HepG2 (cell line): ENCODE data around the gene AP3D1. TPM values are rescaled to one million over a fixed set of nuclear protein-coding genes. Genes with fewer than 3 reads are reported as not detected.

Source experiments
- CEBPG ChIP-seq: IDR thresholded peaks from 2 replicates; pipeline ENCODE4 v1.6.1; 2016
- HDAC2 ChIP-seq: sonication (generic); formaldehyde crosslinking; IDR thresholded peaks from 2 replicates; pipeline ENCODE4 v1.4.0; 2020; ENCODE audit warnings: missing genetic modification reagents
- HOXD1 ChIP-seq: sonication (generic); formaldehyde crosslinking; IDR thresholded peaks from 2 replicates; pipeline ENCODE4 v1.5.0; 2020; ENCODE audit warnings: missing genetic modification reagents
- KDM2A ChIP-seq: sonication (generic); formaldehyde crosslinking; IDR thresholded peaks from 2 replicates; pipeline ENCODE4 v1.4.0; 2020; ENCODE audit warnings: low read depth, missing genetic modification reagents, borderline replicate concordance
- THYN1 ChIP-seq: sonication (generic); formaldehyde crosslinking; IDR thresholded peaks from 2 replicates; pipeline ENCODE4 v1.8.1; 2023; ENCODE audit warnings: low read depth, mild to moderate bottlenecking, moderate library complexity, missing genetic modification reagents, borderline replicate concordance
- UBTF ChIP-seq: sonication (generic); formaldehyde crosslinking; IDR thresholded peaks from 2 replicates; pipeline ENCODE4 v1.4.0; 2020; ENCODE audit warnings: mild to moderate bottlenecking, missing genetic modification reagents
- ZNF180 ChIP-seq: sonication (generic); formaldehyde crosslinking; IDR thresholded peaks from 2 replicates; pipeline ENCODE4 v1.4.0; 2020; ENCODE audit warnings: low read depth, missing genetic modification reagents, borderline replicate concordance
- ZNF280D ChIP-seq: sonication (generic); formaldehyde crosslinking; IDR thresholded peaks from 2 replicates; pipeline ENCODE4 v1.5.1; 2020; ENCODE audit warnings: mild to moderate bottlenecking, missing genetic modification reagents
- ZNF44 ChIP-seq: sonication (generic); formaldehyde crosslinking; IDR thresholded peaks from 2 replicates; pipeline ENCODE4 v1.5.1; 2020; ENCODE audit warnings: mild to moderate bottlenecking, missing genetic modification reagents
- ZNF556 ChIP-seq: sonication (generic); formaldehyde crosslinking; IDR thresholded peaks from 2 replicates; pipeline ENCODE4 v1.4.0; 2020; ENCODE audit warnings: mild to moderate bottlenecking, missing genetic modification reagents, borderline replicate concordance
- ZNF614 ChIP-seq: IDR thresholded peaks from 2 replicates; pipeline ENCODE4 v1.6.1; 2018; ENCODE audit warnings: missing biosample characterization, missing genetic modification reagents, inconsistent platforms, borderline replicate concordance
- ZNF75D ChIP-seq: sonication (generic); formaldehyde crosslinking; IDR thresholded peaks from 2 replicates; pipeline ENCODE4 v1.8.1; 2023; ENCODE audit warnings: missing genetic modification reagents, mild to moderate bottlenecking, borderline replicate concordance
- ZSCAN9 ChIP-seq: IDR thresholded peaks from 2 replicates; pipeline ENCODE4 v1.6.1; 2016; ENCODE audit warnings: borderline replicate concordance
- polyA plus RNA-seq, 8 experiments: library from polyadenylated mRNA; depleted of rRNA in 3 of 8; stranded (reverse) in 7 of 8; unstranded in 1 of 8; fragments of >200 nt; fragmentation: Illumina TruSeq in 4 of 8; extraction: Trizol in 4 of 8; gene quantifications; 2 replicates each; pipeline versions ENCODE4 v1.2.1 to v1.2.3, GENCODE V29; 2011 to 2016; ENCODE audit warnings: low read depth in 4 of 8, missing spikeins in 1 of 8, mixed read lengths in 1 of 8; ENCODE audit not compliant: insufficient read depth in 1 of 8
- total RNA-seq, 5 experiments: library from RNA; depleted of rRNA; stranded (reverse); fragments of >200 nt; fragmentation: Illumina TruSeq; extraction: Trizol; gene quantifications; 2 replicates each; pipeline ENCODE4 v1.2.3, GENCODE V29; 2016; ENCODE audit warnings: low read depth in 1 of 5
- TF ChIP-seq, protein P1 (sequence below): IDR thresholded peaks from 2 replicates; pipeline ENCODE4 v1.4.0; 2020; ENCODE audit warnings: mild to moderate bottlenecking, missing genetic modification reagents
- TF ChIP-seq, protein P2 (sequence below), 2 experiments: fragments of 450-650 bp in 1 of 2; sonication (generic) in 1 of 2; formaldehyde crosslinking; IDR thresholded peaks; 2 replicates each; pipeline versions ENCODE4 v1.5.0 to v1.8.0; 2020 to 2022; ENCODE audit warnings: mild to moderate bottlenecking in 1 of 2, missing genetic modification reagents in 1 of 2
- TF ChIP-seq, protein P3 (sequence below): sonication (generic); formaldehyde crosslinking; IDR thresholded peaks from 2 replicates; pipeline ENCODE4 v1.4.0; 2020; ENCODE audit warnings: mild to moderate bottlenecking, missing genetic modification reagents

AP3D1 gene
- total and polyA plus RNA-seq, 2 of the 13 experiments (the other 11 are each of a cell fraction or from before 2014, with no cell fraction given) = 68.0 to 82.6 TPM

- TF ChIP-seq, protein P1, sequence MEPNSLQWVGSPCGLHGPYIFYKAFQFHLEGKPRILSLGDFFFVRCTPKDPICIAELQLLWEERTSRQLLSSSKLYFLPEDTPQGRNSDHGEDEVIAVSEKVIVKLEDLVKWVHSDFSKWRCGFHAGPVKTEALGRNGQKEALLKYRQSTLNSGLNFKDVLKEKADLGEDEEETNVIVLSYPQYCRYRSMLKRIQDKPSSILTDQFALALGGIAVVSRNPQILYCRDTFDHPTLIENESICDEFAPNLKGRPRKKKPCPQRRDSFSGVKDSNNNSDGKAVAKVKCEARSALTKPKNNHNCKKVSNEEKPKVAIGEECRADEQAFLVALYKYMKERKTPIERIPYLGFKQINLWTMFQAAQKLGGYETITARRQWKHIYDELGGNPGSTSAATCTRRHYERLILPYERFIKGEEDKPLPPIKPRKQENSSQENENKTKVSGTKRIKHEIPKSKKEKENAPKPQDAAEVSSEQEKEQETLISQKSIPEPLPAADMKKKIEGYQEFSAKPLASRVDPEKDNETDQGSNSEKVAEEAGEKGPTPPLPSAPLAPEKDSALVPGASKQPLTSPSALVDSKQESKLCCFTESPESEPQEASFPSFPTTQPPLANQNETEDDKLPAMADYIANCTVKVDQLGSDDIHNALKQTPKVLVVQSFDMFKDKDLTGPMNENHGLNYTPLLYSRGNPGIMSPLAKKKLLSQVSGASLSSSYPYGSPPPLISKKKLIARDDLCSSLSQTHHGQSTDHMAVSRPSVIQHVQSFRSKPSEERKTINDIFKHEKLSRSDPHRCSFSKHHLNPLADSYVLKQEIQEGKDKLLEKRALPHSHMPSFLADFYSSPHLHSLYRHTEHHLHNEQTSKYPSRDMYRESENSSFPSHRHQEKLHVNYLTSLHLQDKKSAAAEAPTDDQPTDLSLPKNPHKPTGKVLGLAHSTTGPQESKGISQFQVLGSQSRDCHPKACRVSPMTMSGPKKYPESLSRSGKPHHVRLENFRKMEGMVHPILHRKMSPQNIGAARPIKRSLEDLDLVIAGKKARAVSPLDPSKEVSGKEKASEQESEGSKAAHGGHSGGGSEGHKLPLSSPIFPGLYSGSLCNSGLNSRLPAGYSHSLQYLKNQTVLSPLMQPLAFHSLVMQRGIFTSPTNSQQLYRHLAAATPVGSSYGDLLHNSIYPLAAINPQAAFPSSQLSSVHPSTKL (CRISPR knock-in tag) = no peak; the same call in 1 of the 2 replicates
- TF ChIP-seq ZNF180 = no peak
- TF ChIP-seq, protein P2, sequence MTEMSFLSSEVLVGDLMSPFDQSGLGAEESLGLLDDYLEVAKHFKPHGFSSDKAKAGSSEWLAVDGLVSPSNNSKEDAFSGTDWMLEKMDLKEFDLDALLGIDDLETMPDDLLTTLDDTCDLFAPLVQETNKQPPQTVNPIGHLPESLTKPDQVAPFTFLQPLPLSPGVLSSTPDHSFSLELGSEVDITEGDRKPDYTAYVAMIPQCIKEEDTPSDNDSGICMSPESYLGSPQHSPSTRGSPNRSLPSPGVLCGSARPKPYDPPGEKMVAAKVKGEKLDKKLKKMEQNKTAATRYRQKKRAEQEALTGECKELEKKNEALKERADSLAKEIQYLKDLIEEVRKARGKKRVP (CRISPR knock-in tag; IDR thresholded peaks at IDR 0.05) = no peak
- TF ChIP-seq HOXD1 (CRISPR knock-in tag) = no peak
- TF ChIP-seq ZNF280D (CRISPR knock-in tag) = no peak
- TF ChIP-seq ZNF75D = no peak
- no peak for TF ChIP-seq ZNF44
- TF ChIP-seq, protein P3, sequence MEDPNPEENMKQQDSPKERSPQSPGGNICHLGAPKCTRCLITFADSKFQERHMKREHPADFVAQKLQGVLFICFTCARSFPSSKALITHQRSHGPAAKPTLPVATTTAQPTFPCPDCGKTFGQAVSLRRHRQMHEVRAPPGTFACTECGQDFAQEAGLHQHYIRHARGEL (CRISPR knock-in tag) = no peak
- peak; percentile 71 for TF ChIP-seq UBTF (CRISPR knock-in tag)
- peak; percentile 55; the same call in 1 of the 2 replicates for TF ChIP-seq KDM2A (CRISPR knock-in tag)
- TF ChIP-seq ZNF614 (CRISPR knock-in tag) = peak; percentile 61; the same call in 1 of the 2 replicates
- no peak for TF ChIP-seq CEBPG (CRISPR knock-in tag)
- no peak for TF ChIP-seq ZSCAN9 (CRISPR knock-in tag)
- no peak for TF ChIP-seq ZNF556 (CRISPR knock-in tag)
- TF ChIP-seq THYN1 = no peak
- TF ChIP-seq HDAC2 = peak; percentile 55; the same call in 1 of the 2 replicates
Measured at GRCh38 chr19:2166741-2167738, 15.7 kb upstream of the AP3D1 start (continued).
